Heart right ventricle (tissue), 16 donors: Measurements from ENCODE around the gene LAMA2. TPM values are rescaled to one million over a fixed set of nuclear protein-coding genes. Genes with fewer than 3 reads are reported as not detected.

Source experiments
- ATAC-seq, 8 donors: fragments of 200-7000 bp; cut with Tn5 transposase; one replicate each; pipeline ENCODE4 v1.9.1; 2020; ENCODE audit warnings: mild to moderate bottlenecking in 8 of 8, moderate library complexity in 8 of 8, moderate number of reproducible peaks in 1 of 8
- DNase-seq, 2 donors: peaks; one replicate each; pipeline ENCODE4 v3.0.0-alpha.2; 2020
- H3K27ac ChIP-seq, 10 donors: fragments of 200-600 bp; sonication (generic) in 2 of 10; one replicate each; pipeline versions ENCODE4 v1.5.0 to v1.8.0; 2020 to 2022; ENCODE audit warnings: mild to moderate bottlenecking in 3 of 10
- H3K27me3 ChIP-seq, 7 donors: fragments of 200-600 bp; one replicate each; pipeline ENCODE4 v1.8.0; 2021 to 2022; ENCODE audit warnings: mild to moderate bottlenecking in 2 of 7
- H3K36me3 ChIP-seq, 9 donors: fragments of 200-600 bp; sonication (generic) in 1 of 9; one replicate each; pipeline versions ENCODE4 v1.5.0 to v1.8.0; 2020 to 2022; ENCODE audit warnings: mild to moderate bottlenecking in 2 of 9
- H3K4me1 ChIP-seq, 9 donors: fragments of 200-600 bp; sonication (generic) in 1 of 9; one replicate each; pipeline versions ENCODE4 v1.5.0 to v1.8.0; 2020 to 2022; ENCODE audit warnings: mild to moderate bottlenecking in 4 of 9
- H3K4me3 ChIP-seq, 10 donors: fragments of 200-600 bp; sonication (generic) in 2 of 10; one replicate each; pipeline versions ENCODE4 v1.5.0 to v1.8.0; 2020 to 2022; ENCODE audit warnings: mild to moderate bottlenecking in 7 of 10, moderate library complexity in 2 of 10
- H3K9me3 ChIP-seq, 11 donors: fragments of 200-600 bp in 10 of 11; sonication (generic) in 2 of 11; one replicate each; pipeline versions ENCODE4 v1.5.0 to v1.8.0; 2013 to 2022; ENCODE audit warnings: mild to moderate bottlenecking in 2 of 11, control low read depth in 1 of 11, moderate library complexity in 1 of 11
- WGBS, 2 donors: extraction: QIAGEN DNeasy Blood & Tissue Kit; methylation state at CpG; one replicate each; pipeline ENCODE4 v1.1.7; 2013; ENCODE audit warnings: inconsistent platforms in 1 of 2; 5-methylcytosine and 5-hydroxymethylcytosine counted together
- intact Hi-C, 10 donors: fragments of 100-400 bp; cut with DNase I; formaldehyde crosslinking; loops; one replicate each; pipeline versions ENCODE4 v1.11.1 to v1.14.2; 2022
- polyA plus RNA-seq, 2 donors: library from polyadenylated mRNA; stranded (reverse); fragments of 200-250 nt; gene quantifications; one replicate each; pipeline ENCODE4 v1.2.3, GENCODE V29; 2013
- total RNA-seq, 10 donors: library from RNA; stranded (reverse); fragmentation: NEBNext Ultra II Directional in 3 of 10; extraction: Animal tissue kit (Norgen Biotek cat#: 25700) in 3 of 10; gene quantifications; one replicate each; pipeline versions ENCODE4 v1.2.1 to v1.2.4, GENCODE V29; 2021 to 2023
- TF ChIP-seq, protein P1 (sequence below), 9 donors: fragments of 200-600 bp; sonication (generic) in 2 of 9; IDR thresholded peaks; one replicate each; pipeline versions ENCODE4 v1.5.0 to v1.8.0; 2021 to 2022; ENCODE audit warnings: antibody characterized with exemption in 9 of 9, mild to moderate bottlenecking in 5 of 9, moderate library complexity in 1 of 9
- donor health status: Arrhythmogenic right ventricular cardiomyopathy.
- donor health status: ischemic (EF 13 %, LVEDD 7.1; RV severe dilation, severe dysfunction).
- donor health status: healthy with polysubstance abuse.
- donor health status: DM: no; HTN: yes; CAD: no.
- donor health status: DM: no; HTN: no; CAD: no.
- donor health status: ischemic (EF 25% LVEDD 6.9; RV normal size, moderate dysfunction).
- donor health status: ischemic (EF 25% LVEDD 5.7; RV mildly dilated, moderate dysfunction).
- donor health status: healthy.
- donor health status: DM: yes; HTN: yes; CAD: no.
- donor health status: Ischemic cardiomyopathy.
- donor health status: ischemic (EF 35%, LVEDD 5.7; RV mildly dilated, moderate dysfunction).
- donor health status: nonischemic (EF 11% LVEDD 7.7; RV severe dilation, severe dysfunction).
- donor health status: DM: yes; HTN: yes; CAD: no.
- donor health status: PGD.
- donor health status: ischemic (EF 29% LVEDD 5.4; RV normal size, mild dysfunction).
- donor health status: nonischemic (EF 23%, LVEDD 6.1; RV moderate dilation, normal function).

LAMA2 gene
- total and polyA plus RNA-seq, 12 donors = 31.1 to 293 (median 223) TPM

DNA sequence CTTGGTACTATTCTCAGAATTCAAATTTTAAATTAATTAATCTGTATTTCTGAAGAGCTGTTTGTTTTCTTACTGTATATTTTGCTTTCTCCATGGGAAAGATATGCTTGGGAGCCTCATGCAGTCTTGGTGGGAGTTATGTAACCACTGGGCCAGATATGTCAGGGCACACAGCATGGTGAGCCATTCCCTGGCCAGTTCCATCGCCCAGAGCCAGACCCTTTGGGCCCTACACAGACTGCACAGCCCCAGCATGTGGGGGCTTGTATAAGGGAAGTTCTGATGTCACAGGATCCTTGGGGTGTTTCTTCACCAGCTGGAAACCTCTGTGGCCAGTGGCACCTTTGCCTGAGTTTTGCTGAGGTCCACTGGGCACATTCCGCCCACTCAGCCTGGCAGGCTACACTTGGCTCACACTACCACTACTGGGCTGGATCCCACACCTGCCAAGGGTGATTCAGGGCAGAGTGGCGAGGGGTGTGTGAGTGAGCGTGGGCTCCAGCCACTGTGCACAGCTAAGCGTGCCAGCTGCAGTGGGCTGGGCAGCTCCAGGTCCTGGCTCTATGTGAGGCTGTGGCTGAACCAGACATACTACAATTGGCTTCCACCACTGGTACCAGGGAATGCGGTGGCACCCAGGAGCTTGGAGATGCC lies 533.5 kb downstream of the LAMA2 start:
- H3K4me1 ChIP-seq = peaks cover 0 to 11% (median 0%) of the 10 kb centered on the region in 9 donors
- H3K27me3 ChIP-seq = no peaks in the 10 kb centered on the region
- WGBS, 2 donors = 65 to 67% methylated on average over 6 of the region's 6 CpGs
- H3K9me3 ChIP-seq = no peaks in the 10 kb centered on the region
- intact Hi-C loops = no loop called here
- peak overlapping the region in 2 of 10 donors; percentile 32 to 42 for H3K27ac ChIP-seq
- peak; percentile 70 to 96 (median 82) for ATAC-seq
- TF ChIP-seq, protein P1, sequence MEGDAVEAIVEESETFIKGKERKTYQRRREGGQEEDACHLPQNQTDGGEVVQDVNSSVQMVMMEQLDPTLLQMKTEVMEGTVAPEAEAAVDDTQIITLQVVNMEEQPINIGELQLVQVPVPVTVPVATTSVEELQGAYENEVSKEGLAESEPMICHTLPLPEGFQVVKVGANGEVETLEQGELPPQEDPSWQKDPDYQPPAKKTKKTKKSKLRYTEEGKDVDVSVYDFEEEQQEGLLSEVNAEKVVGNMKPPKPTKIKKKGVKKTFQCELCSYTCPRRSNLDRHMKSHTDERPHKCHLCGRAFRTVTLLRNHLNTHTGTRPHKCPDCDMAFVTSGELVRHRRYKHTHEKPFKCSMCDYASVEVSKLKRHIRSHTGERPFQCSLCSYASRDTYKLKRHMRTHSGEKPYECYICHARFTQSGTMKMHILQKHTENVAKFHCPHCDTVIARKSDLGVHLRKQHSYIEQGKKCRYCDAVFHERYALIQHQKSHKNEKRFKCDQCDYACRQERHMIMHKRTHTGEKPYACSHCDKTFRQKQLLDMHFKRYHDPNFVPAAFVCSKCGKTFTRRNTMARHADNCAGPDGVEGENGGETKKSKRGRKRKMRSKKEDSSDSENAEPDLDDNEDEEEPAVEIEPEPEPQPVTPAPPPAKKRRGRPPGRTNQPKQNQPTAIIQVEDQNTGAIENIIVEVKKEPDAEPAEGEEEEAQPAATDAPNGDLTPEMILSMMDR (IDR thresholded peaks at IDR 0.05) = no peak
- peak; percentile 16 to 36 for DNase-seq
- H3K36me3 ChIP-seq = peaks cover 0 to 62% (median 0%) of the 10 kb centered on the region in 9 donors
- no peak overlapping the region for H3K4me3 ChIP-seq

DNA sequence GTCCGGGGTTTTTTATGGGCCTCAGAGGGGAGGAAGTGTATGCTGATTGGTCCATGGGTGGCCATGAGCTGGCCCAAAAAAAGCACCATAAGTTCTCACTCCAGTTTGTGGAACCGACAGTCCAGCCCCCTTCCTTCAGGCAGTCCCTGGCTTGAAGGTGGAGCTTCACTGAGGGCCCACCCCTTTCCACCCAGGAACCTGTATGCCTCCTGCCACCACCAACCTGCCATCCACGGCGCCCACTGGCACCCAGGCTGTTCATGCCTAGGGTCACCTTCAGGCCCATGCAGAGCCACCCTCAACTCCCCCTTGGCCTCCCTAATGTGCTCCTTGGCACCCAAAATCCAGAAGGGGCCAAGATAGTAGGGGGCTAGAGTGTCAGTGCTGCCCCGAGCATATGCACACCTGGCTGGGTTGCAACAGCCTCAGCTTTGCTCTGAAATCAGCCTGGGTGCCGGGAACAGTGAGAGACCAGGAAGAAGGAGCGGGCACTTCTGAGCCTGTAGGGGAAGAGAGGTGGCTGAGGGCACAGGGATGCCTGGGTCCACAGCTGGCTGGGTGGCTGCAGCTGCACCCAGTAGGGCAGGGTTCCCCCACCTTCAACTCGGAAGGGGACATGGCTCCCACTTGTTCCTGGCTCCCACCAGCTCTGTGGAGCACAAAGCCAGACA lies 534.6 kb downstream of the LAMA2 start:
- no peak overlapping the region for H3K27ac ChIP-seq
- peaks cover 0 to 11% (median 0%) of the 10 kb centered on the region in 9 donors for H3K4me1 ChIP-seq
- peak in 6 of 8 donors; percentile 16 to 61 (median 23) for ATAC-seq
- H3K27me3 ChIP-seq = no peaks in the 10 kb centered on the region
- WGBS, 2 donors = 90 to 92% methylated on average over 8 of the region's 8 CpGs
- no peak for DNase-seq
- H3K9me3 ChIP-seq = no peaks in the 10 kb centered on the region
- H3K36me3 ChIP-seq = peaks cover 0 to 59% (median 0%) of the 10 kb centered on the region in 9 donors
- no peak overlapping the region for H3K4me3 ChIP-seq
- TF ChIP-seq, protein P1 (IDR thresholded peaks at IDR 0.05) = no peak
- intact Hi-C loops = no loop called here

DNA sequence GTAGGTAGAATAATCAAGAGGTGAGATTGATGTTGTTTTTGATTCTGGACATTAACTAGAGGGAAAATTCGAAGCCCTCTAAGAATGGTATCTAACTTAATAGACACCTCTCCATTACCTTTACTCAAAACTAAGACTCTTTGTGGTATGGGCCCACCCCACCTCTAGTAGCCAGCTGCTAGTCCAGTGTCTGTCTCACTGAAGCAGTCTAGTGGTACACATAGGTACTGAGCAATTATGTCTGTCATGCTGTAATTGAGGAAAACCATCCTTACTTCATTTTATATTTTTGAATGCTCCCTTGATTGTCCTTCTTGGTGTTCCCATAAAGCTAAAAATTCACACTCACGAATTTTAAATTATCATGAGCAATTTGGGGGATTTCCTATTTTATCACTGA lies 536.4 kb downstream of the LAMA2 start:
- Histone ChIP-seq H3K27ac (no peak overlapping the region), H3K9me3 (no peaks in the 10 kb centered on the region), H3K27me3 (no peaks in the 10 kb centered on the region), H3K36me3 (peaks cover 0 to 59% (median 0%) of the 10 kb centered on the region in 9 donors), H3K4me3 (no peak overlapping the region), H3K4me1 (peaks cover 0 to 11% (median 0%) of the 10 kb centered on the region in 9 donors)
- WGBS, 2 donors = 74 to 76% methylated on average over 2 of the region's 2 CpGs
- intact Hi-C loops = no loop called here
- ATAC-seq (no peak), DNase-seq (no peak)
- TF ChIP-seq, protein P1 (IDR thresholded peaks at IDR 0.05) = no peak

DNA sequence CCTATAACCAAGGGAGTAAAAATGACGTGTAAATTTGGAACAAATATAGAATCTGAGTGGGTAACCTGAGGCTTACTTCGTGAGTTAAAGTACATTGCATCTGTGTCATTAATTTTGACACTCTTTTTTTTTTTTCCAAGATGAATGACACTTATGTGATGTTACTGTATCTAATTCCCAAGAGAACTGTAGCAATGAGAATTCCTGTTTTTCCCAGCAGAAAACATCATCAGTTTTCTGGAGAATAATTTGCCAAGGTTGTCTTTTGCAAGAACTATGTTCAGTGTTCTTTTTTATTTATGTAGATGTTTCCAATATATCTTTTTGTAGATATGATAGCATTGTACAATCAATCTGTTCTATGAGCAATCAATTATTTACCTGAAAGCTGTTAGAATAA lies 543.4 kb downstream of the LAMA2 start:
- H3K4me3 ChIP-seq = no peak overlapping the region
- no peaks in the 10 kb centered on the region for H3K9me3 ChIP-seq
- no peaks in the 10 kb centered on the region for H3K27me3 ChIP-seq
- TF ChIP-seq, protein P1 (IDR thresholded peaks at IDR 0.05) = no peak
- ATAC-seq = no peak
- intact Hi-C loops = no loop called here
- no peak for DNase-seq
- H3K4me1 ChIP-seq = no peaks in the 10 kb centered on the region
- H3K36me3 ChIP-seq = peaks cover 0 to 74% (median 15%) of the 10 kb centered on the region in 9 donors
- H3K27ac ChIP-seq = no peak overlapping the region
- WGBS, 2 donors = 58 to 66% methylated on average over 2 of the region's 2 CpGs
